ENCODE data around the gene PHF24.
A peak's percentile ranks its signal among the peaks of the same experiment; 100 is the strongest.
"Not testable (repeated sequence)": the region's sequence is repeated elsewhere in the genome, so short reads cannot be mapped to it uniquely, and the experiment has no call there.

PHF24 gene

GRCh38 chr9:34957492-34958410 lies at the start of gene PHF24:
Gene PHF24 (plus strand): TSS chr9:34958285. CDS start chr9:34971299, 13,014 bp downstream.
- no peak for DNase-seq

- DNase-seq, result no peak
Measured at GRCh38 chr9:34927061-34927460, 31.0 kb upstream of the PHF24 start.

GRCh38 chr9:34928921-34929320 lies 29.2 kb upstream of the PHF24 start:
- no peak for DNase-seq

- peak; percentile 16 for DNase-seq
Measured at GRCh38 chr9:34929506-34930102, 28.5 kb upstream of the PHF24 start.

DNA sequence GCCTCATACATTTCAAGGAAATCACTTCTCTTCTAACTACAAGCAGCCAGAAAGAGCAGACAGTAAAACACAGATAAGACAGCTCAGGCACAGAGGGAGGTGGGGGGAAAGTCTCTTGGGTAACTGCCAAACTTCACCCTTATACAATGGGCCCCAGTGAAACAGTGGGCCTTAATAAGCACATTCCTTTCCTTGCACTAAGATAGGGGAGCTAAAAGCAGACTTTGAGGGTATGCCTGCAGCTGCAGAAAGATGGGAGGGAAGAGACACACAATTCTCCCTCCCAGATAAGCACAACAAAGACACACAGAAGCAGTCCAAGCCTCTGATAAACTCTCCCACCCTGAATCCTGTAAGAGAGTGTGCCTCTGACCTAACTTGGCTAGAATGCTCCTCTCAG lies 18.1 kb upstream of the PHF24 start:
- DNase-seq, result not testable (repeated sequence)

- no peak for DNase-seq
Measured at GRCh38 chr9:34948451-34948850, 9.6 kb upstream of the PHF24 start.

- DNase-seq, result no peak
Measured at GRCh38 chr9:34954225-34954624, 3.9 kb upstream of the PHF24 start.

DNA sequence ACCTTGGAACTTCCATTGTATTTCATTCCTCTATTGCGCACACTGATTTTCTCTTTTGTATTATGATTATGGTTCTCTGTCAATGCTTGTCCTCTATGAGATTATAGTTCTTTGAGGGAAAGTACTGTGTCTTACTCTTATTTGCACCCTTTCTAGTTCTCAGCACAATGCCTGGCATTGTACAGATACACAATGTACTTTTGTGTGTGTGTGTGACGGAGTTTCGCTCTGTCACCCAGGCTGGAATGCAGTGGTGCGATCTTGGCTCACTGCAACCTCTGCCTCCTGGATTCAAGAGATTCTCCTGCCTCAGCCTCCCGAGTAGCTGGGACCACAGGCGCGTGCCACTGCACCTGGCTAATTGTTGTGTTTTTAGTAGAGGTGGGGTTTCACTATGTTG lies 2.0 kb upstream of the PHF24 start:
- DNase-seq, result not testable (repeated sequence)

DNA sequence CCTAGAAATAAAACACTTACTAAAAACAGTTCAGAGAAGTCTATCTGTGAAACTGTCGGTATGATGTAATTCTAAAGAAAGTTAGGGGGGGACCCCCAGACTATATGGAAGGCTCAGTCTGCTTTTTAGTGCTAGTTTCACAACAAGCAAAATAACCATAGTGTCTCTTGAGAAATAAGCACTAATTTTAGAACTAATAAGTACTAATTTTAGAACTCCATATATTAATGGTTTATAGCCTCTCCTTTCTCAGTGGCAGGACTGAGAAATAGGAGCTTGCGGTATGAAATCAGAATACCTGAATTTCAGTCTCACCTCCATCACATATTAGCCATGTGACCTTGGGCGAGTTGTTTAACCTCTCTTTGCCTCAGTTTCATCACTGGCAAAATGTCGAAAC lies 1.4 kb upstream of the PHF24 start:
- no peak for DNase-seq

DNA sequence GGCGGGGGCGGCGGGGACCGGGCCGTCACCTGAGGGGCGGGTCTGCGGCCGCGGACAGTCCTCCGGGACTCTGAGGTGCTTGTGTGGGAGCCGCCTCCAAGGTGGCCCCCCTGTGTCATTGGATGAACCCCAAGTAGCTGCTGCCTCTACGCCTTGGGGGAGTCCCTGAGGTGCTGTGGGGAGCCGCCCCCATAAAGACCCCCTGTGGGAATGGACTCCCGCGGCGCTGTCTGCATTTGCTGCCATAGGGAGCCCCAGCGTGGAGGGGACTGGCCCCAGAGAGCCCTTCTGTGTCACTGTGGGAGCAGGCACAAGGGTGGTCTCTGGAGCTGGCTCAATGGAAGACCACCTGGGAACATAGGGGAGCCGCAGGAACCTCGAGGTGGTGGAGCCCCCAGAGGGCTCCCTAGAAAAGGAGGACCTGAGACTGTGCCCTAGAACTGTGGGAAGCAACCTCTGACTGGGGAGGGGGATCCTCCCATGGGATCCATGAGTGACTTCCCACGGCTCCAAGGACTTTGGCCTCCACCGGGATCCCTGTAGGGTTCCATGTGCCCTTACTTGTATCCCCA lies 412 bp downstream of the PHF24 start:
- no peak for DNase-seq

DNA sequence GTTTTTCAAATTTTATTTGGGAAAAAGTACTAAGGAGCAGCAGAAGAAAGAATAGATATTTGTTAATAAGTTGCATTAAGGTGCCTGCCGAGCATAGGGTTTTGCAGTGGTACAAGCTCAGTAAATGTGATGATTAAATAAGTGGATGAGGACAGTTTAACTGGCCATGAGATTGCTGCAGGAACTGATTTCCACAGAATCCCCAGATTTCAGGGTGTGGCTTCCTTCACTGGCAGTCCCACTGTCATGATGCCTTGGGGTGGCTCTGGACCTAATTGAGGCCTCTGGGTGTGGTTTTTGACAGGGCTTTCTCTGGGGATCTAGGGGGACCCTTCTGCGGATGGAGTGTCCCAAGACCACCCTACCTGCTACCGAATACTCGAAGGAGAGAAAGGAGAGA lies 1.4 kb downstream of the PHF24 start:
- DNase-seq, result no peak

- DNase-seq, result no peak
Measured at GRCh38 chr9:34961574-34962490, 3.7 kb downstream of the PHF24 start.

DNA sequence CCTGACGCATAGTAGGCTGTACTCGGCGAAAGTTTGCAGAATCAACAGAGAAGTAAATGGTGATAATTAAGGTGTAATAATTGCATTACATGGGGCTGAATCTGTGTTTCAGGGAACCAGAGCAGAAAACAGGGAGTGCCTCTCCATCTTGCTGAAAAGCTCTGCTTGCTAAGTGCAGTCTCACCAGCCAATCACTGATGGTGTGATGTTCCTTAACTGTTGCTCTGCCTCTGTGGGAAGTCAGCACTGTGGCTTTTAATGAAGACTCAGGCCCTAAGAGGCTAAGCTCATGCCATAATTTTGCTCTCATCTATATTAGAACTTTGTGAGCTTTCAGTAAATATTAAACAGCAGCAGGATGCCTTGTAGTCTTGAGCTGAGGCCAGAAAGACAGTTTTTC lies 4.5 kb downstream of the PHF24 start:
- no peak for DNase-seq

DNA sequence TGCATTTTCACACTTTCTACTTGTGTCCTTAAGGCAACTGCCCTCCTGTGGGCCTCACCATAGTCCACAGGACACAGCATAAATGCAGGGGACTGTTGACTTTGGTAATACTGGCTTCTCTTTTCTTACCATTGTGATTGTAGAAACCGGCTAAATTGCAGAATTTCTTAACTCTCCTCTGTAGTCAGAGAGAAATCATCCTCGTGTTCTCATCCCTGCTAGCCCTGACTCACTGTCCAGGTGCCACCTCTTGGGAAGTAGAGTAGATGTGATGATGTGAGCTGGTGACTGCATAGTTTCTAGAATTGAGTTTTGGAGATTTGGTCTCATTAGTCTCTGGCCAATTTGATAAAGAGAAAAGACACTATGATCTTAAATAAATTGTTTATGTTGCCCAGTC lies 5.5 kb downstream of the PHF24 start:
- DNase-seq, result no peak

DNA sequence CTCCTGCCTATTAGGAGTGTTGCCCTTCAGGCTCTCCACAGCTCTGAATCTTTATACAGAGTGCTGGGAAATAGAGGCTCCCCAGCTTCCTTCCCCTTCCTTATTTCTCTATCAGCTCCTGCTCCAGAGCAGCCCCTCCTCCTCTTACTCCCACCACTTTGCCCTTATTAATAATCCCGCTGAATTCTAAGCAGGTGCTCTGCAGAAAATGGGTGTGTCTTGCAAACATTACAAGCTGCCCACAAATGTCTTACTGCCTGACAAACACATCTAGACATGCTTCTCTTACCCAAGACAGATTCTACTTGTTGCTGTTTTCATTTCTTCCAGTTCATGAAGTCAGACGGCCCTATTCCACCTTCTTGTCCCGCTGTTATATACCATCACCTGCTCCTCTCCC lies 6.4 kb downstream of the PHF24 start:
- no peak for DNase-seq

GRCh38 chr9:34971146-34971811 lies 13.2 kb downstream of the PHF24 start:
- DNase-seq, result no peak

DNA sequence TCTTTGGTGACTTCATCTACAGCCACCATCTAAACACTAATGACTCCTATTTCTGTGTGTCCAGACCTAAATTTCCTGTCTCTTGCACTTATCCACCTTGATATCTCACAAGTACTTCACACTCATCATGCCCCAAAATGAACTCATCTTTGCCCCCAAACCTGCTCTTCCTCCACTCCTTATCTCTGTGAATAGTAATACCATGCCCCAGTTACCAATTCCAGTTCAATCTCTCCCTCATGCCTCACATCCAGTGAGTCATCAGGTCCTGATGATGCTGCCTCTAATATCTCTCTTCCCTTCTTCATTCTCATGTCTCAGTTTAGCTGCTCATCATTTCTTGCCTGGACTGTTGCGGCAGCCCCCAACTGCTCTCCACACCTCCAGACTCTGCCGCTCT lies 16.6 kb downstream of the PHF24 start:
- no peak for DNase-seq

DNA sequence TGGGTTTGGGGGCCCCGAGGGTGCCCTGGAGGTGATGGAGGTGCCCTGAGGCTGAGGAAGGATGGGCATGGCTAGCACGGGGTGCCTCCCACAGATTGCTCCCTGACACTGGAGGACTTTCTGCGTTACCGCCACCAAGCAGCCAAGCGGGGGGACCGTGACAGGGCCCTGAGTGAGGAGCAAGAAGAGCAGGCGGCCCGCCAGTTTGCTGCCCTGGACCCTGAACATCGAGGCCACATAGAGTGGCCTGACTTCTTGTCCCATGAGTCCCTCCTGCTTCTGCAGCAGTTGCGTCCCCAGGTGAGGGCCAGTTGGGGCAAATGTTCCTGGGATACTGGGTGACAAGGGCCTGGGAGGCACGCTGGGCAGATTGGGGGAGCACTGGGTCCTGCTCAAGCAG lies 18.4 kb downstream of the PHF24 start:
- no peak for DNase-seq

GRCh38 chr9:34976992-34977391 lies 18.9 kb downstream of the PHF24 start:
- DNase-seq, result no peak

DNA sequence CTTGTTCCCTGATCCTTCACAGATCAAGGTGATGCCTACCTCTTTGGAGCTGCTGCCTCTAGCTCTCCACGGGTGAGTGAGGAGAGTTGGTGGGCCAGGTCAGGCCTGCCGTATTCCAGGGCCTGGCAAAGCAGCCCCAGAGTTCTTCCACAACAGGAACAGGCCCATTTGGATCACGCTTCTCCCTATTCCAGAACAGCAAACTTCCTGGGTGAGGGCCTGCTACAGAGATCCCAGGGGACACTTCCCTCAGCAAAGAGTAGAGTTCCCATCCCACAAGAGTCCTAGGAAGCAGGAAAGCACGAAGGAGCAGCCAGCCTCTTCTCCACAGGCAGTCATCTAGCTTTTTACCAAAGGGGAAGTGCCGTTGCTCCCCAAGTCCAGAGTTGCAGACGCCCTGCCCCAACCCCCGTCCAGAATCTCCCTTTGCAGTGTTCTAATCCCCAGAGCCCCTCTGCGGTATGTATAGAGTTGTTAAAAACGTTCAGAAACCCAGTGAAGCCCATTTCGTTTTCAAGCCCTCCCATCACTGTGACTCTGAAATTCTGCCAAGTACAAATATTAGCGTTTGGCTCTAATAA lies 22.2 kb downstream of the PHF24 start:
- no peak for DNase-seq

DNA sequence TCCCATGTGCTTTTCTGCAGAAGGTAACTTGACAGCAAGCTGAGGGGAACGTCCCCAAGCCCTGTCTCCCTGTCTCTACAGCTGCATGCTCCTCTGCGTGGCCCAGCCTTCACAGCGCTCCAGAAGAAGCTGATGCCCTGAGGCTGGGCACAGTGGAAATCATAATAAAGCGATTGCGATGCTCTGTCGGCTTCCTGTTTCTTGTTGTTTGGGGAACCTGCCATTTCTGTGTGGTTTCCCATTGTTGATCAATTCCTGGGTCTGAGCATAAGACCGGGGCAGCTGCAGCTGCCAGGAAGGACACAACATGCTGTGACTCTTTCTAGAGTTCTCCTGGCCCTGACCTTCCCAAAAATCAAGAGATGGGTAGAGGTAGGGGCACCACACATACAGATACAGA lies 24.3 kb downstream of the PHF24 start:
- DNase-seq, result no peak

GRCh38 chr9:34983209-34983608 lies 25.1 kb downstream of the PHF24 start:
- no peak for DNase-seq
